ENCODE results near the gene ISM1.

DNA sequence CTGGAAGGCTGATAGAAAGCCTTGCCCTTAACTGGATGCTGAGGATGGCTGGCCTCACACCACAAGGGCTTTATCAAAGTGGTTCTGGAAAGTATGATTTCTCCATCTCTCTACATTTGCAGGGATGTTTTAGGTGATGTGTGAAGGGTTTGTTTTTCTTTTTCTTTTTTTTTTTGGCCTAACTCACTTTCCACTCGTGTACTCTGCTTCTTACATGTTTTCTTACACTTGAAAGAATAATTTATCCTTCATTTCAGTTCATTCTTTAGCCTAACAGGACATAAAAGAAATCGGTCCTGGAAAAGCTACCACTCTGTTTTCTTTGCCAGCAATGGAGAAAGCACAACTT lies 41.2 kb downstream of the ISM1 start:
- TF ChIP-seq CREB1 (IDR thresholded peaks at IDR 0.05; ENCODE audit: low read depth) (no peak), YY1 (IDR thresholded peaks at IDR 0.05; ENCODE audit: low read depth) (no peak), RAD21 (IDR thresholded peaks at IDR 0.05; ENCODE audit: low read depth) (no peak), CEBPB (IDR thresholded peaks at IDR 0.05) (no peak)
- TF ChIP-seq, protein P1, sequence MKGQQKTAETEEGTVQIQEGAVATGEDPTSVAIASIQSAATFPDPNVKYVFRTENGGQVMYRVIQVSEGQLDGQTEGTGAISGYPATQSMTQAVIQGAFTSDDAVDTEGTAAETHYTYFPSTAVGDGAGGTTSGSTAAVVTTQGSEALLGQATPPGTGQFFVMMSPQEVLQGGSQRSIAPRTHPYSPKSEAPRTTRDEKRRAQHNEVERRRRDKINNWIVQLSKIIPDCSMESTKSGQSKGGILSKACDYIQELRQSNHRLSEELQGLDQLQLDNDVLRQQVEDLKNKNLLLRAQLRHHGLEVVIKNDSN (IDR thresholded peaks at IDR 0.05): no peak
